Astrocyte of the hippocampus (primary cell): ENCODE measurements around the gene FXR1.
"Not testable (repeated sequence)": the region's sequence is repeated elsewhere in the genome, so short reads cannot be mapped to it uniquely, and the experiment has no call there.

Source experiments
- DNase-seq: peaks from one replicate; pipeline ENCODE4 v3.0.0; 2011; ENCODE audit warnings: low read depth, low spot score

FXR1 gene

GRCh38 chr3:180912304-180913296 is at the start of gene FXR1:
TSS of gene FXR1 (plus strand) at chr3:180912670. CDS start at chr3:180912686, 16 bp downstream.
- DNase-seq: peak; percentile 93

DNA sequence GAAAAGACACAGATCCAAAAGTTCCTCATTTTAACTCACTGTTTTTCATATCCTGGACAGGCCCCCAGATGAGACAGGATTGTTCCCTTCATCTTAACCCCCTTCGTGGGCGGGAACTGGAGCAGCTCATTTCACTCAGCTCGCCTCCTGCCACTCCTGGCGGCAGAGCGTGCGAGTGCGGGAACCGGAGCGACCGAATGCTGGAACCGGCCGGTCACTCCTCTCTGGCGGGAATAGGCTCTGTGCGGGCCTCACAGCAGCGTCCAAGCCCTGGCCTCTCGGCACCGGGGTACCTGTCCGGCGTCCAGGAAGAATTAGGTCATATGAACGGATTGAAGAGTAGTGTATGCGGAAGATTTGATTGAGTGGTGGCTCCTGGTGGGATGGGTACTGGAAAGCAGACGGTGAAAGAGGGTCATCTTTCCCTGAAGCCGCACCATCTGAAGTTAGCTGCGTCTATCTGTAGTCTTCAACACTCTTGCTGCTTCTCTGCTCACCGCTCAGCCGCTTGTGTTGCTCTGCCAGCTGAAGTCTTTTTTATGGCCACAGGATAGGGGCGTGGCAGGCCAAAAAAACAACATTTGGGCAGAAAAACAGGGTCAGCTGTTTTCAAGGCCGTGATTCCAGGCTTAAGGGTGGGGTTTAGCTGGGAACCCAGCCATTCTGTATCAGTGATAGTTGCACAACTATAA is 42.3 kb upstream of the FXR1 start:
- peak; percentile 25 for DNase-seq

GRCh38 chr3:180871901-180872300 is 40.6 kb upstream of the FXR1 start:
- DNase-seq: peak; percentile 57

DNA sequence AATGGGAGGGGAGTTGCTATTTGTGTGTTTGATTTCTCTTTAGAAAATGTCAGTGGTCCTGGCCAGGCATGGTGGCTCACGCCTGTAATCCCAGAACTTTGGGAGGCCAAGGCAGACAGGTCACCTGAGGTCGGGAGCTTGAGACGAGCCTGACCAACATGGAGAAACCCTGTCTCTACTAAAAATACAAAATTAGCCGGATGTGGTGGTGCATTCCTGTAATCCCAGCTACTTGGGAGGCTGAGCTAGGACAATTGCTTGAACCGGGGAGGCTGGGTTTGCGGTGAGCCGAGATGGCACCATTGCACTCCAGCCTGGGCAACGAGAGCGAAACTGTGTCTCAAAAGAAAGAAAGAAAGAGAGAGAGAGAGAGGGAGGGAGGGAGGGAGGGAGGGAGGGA is 40.0 kb upstream of the FXR1 start:
- not testable (repeated sequence) for DNase-seq

DNA sequence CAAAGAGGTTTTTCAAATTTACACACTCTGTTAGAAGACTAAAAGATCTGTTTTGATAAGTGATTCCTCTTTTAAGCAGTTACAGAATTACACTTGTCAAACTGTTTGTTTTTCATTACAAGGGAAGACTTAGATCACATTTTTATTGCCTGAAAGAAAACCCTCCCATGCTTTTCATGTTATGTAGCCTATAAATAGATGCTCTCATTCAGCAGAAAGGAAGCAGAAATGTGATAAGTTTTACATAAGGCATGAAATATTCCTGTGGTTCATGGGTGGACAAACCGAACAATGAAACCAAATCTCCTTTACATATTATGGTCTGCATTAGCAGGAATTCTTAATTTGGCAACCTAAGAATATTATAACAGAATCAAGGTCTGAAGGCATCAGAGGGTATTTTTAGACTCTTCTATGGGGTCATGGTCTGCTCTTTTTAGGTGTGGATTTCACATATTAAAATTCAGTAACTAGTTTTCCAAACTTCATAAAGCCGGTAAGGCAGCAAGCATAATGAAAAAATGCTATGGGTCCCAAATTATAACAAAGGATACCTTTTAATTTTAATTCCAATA is 37.3 kb upstream of the FXR1 start:
- DNase-seq: no peak

DNA sequence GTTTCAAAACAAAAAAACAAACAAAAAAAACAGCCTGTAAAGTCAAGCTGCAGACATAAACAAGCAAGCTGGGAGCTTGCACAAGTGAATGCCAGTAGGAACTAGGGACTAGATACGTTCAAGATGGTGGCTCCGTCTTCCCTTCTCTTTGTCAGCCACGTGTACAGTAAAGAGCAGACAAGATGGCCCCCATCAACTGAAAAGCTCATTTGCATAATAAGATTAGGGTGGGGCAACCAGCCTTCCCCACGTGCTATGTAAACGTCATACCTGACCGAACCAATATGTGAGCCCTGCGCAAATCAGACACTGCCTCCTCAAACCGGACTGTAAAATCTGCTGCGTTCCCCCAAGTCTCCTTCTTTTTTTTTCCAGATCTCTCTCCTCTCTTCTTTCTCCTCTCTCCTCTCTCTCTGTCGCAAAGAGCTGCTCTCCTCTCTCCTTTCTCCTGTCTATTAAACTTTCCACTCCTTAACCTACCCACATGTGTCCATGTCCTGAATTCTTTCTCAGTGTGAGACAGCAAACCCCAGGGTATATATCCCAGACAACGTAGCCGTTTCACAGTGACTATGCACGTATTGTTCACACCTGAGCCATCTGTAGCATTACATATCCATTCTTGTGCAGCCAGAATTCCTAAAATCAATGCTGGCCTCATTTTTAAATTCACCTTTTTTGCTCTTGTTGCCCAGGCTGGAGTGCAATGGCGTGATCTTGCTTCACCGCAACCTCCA is 31.2 kb upstream of the FXR1 start:
- no peak for DNase-seq

DNA sequence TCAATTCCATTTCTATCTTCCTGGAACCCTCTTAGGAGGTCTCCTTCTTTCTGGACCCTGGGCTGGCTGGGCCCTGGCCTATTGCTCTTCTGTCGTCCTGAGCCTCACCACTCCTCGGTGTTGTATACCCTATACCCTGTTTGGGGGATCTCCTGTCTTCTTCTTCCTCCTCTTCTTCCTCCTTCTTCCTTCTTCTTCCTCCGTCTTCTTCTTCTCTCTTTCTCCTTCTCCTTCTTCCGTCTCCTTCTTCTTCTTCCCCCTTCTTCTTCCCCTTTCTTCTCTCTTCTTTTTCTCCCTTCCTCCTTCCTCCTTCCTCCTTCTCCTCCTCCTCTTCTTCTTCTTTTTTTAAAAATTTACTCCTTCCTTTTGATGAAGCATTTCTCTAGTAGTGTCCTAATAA is 30.4 kb upstream of the FXR1 start:
- no peak for DNase-seq

GRCh38 chr3:180888992-180889560 is 23.4 kb upstream of the FXR1 start:
- no peak for DNase-seq

DNA sequence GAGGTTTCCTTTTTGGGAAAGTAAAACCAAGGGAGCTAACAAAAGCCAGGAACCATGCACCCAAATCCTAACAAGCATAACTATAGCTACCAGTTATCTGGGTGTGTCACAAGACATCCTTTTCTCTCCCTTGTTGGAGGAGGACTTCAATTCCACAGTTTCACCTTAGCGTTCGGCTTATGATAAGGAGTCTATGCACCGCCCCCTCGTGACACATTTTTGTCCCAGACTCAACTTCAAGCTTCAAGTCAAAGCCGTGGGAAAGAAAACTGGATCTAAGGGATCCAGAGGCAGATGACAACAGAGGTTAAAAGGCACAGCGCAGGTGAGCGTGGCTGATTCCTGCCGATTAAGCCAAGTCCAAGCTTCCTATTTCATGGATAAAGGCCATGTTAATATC is 13.9 kb upstream of the FXR1 start:
- DNase-seq: no peak

- DNase-seq: no peak
These were observed 2.9 kb upstream of the FXR1 start for GRCh38 chr3:180909369-180910127.

GRCh38 chr3:180910823-180911222 is 1.6 kb upstream of the FXR1 start:
- DNase-seq: no peak

DNA sequence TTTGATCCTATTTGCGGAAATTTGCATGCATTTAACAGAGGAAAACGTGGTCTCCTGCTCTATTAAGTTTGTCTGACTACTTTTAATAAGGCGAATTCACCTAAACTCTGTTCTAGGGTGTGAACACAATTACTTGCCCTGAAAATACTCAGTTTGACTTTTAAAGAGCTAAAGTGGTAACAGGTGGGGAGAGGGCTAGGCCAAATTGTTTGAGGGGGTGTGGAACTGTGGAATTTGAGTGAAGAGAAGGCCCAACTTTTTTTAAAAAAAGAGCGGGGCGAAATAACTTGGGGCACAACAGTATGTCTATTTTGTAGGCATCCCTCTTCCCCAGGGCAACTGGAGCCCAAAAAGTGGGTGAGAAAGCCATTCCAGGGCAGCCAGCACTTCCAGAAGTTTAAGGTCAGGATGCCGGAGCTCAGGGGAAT is 580 bp upstream of the FXR1 start:
- no peak for DNase-seq

GRCh38 chr3:180913581-180914404 is 1.3 kb downstream of the FXR1 start:
- peak; percentile 20 for DNase-seq

DNA sequence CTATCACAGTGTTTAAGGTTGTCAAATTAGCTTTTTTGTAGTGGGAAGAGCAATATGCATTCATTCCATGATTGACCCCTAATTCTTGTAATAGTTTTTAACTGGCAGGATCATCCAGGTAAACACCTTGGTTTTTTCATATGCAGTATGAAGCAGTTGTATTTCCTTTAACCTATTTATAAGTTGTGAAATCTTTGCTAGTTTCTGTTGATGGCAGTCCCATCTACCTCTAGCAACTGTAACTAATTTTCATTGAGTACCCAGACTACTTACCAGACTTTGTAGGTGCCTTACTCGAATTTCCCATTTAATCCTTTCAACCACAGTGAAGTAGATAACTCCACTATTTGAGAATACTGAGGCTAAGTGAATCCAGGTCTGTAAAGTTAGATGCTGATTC is 6.1 kb downstream of the FXR1 start:
- no peak for DNase-seq

- DNase-seq: no peak
These were observed 9.8 kb downstream of the FXR1 start for GRCh38 chr3:180922242-180922641.

GRCh38 chr3:180923561-180923960 is 11.1 kb downstream of the FXR1 start:
- no peak for DNase-seq

- no peak for DNase-seq
These were observed 14.1 kb downstream of the FXR1 start for GRCh38 chr3:180926526-180926925.

DNA sequence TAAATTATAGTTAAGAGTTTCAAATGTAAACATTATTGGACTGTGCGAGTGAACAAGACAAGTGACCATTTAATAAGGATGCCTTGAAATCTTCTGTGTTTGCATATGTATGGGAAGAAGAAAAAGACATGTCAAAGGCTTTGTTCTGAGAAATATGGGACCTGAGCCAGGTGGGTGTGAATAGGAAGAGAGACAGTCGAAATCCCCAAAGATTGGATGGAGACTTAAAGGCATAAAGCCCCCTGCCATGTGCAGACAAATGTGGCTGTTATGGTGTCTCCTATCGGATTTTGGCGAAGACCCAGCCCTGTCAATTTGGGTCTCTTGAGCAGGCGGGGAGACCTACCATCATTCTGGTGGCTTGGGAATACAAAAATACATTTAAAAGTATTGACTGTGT is 16.9 kb downstream of the FXR1 start:
- DNase-seq: no peak

DNA sequence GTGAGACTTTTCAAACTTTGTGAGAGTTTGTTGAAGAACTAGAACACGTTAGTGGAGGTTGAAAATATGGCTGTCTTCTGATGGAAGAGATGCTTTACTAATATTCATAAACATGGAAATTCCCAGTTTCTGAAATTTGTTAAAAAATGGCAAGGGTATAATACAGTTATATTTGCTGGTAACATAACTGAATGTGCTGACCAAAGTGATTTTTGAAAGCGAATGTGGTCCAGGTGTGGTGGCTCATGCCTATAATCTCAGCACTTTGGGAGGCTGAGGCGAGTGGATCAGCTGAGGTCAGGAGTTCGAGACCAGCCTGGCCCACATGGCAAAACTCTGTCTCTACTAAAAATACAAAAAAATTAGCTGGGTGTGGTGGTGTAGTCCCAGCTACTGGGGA is 18.1 kb downstream of the FXR1 start:
- DNase-seq: no peak

- DNase-seq: no peak
These were observed 20.3 kb downstream of the FXR1 start for GRCh38 chr3:180932819-180933218.
